ENCODE results near the gene HDAC2. TPM values are rescaled to one million over a fixed set of nuclear protein-coding genes. Genes with fewer than 3 reads are reported as not detected.
A peak's percentile ranks its signal among the peaks of the same experiment; 100 is the strongest.
"Not testable (repeated sequence)": the region's sequence is repeated elsewhere in the genome, so short reads cannot be mapped to it uniquely, and the experiment has no call there.

HDAC2 gene
- total RNA-seq, 1 donor from 2014 or later, result 287 TPM

DNA sequence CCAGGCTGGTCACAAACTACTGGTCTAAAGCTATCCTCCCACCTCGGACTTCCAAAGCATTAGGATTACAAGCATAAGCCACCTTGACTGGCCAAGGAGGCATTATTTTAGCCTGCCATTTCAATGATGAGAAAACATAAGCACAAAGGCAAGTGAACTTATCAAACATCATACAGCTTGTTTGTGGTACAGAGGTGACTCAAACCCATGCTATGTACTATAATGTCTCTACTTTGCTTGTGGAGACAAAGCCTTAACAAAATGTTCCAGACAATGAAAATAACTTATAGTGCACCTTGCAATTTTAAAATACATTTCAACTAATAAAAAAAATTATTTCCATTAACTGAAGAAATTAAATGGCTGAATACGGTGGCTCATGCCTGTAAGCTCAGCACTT lies 26.2 kb downstream of the HDAC2 start:
- H3K4me3 Mint-ChIP-seq (ENCODE audit: low read depth), result no peak overlapping the region
- TF ChIP-seq, protein P1, sequence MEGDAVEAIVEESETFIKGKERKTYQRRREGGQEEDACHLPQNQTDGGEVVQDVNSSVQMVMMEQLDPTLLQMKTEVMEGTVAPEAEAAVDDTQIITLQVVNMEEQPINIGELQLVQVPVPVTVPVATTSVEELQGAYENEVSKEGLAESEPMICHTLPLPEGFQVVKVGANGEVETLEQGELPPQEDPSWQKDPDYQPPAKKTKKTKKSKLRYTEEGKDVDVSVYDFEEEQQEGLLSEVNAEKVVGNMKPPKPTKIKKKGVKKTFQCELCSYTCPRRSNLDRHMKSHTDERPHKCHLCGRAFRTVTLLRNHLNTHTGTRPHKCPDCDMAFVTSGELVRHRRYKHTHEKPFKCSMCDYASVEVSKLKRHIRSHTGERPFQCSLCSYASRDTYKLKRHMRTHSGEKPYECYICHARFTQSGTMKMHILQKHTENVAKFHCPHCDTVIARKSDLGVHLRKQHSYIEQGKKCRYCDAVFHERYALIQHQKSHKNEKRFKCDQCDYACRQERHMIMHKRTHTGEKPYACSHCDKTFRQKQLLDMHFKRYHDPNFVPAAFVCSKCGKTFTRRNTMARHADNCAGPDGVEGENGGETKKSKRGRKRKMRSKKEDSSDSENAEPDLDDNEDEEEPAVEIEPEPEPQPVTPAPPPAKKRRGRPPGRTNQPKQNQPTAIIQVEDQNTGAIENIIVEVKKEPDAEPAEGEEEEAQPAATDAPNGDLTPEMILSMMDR (IDR thresholded peaks at IDR 0.05; ENCODE audit: unreplicated experiment), result no peak
- peaks cover 36% of the 10 kb centered on the region for H3K36me3 Mint-ChIP-seq (ENCODE audit: insufficient read depth)
- no peaks in the 10 kb centered on the region for H3K27me3 Mint-ChIP-seq
- no peaks in the 10 kb centered on the region for H3K9me3 Mint-ChIP-seq (ENCODE audit: low read depth)
- H3K27ac Mint-ChIP-seq, result no peak overlapping the region
- no peaks in the 10 kb centered on the region for H3K4me1 Mint-ChIP-seq (ENCODE audit: low read depth)
- no peak for DNase-seq (ENCODE audit: low spot score, unreplicated experiment)

DNA sequence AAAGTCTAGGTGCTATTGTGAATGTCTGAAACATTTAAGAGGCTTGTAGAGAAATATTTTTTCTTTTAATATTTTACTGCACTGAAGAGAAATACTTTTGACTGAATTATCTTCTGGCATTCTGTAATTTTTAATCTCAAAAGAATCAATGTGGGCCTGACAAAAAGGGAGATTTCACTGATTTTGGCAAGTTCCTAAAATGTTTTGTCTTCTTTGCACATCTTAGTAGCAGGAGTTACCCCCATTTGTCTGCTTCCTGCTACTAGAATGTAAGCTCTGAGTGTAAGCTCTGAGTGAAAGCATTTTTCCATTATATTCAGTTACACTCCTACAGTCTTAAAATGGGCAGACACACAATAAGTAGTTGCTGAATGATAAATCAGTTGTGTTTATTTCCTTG lies 31.1 kb downstream of the HDAC2 start:
- H3K27me3 Mint-ChIP-seq, result no peaks in the 10 kb centered on the region
- H3K4me1 Mint-ChIP-seq (ENCODE audit: low read depth), result no peaks in the 10 kb centered on the region
- H3K27ac Mint-ChIP-seq, result peak overlapping the region; percentile 41
- TF ChIP-seq, protein P1 (IDR thresholded peaks at IDR 0.05; ENCODE audit: unreplicated experiment), result no peak
- H3K9me3 Mint-ChIP-seq (ENCODE audit: low read depth), result no peaks in the 10 kb centered on the region
- peaks cover 34% of the 10 kb centered on the region for H3K36me3 Mint-ChIP-seq (ENCODE audit: insufficient read depth)
- no peak overlapping the region for H3K4me3 Mint-ChIP-seq (ENCODE audit: low read depth)
- DNase-seq (ENCODE audit: low spot score, unreplicated experiment), result no peak

DNA sequence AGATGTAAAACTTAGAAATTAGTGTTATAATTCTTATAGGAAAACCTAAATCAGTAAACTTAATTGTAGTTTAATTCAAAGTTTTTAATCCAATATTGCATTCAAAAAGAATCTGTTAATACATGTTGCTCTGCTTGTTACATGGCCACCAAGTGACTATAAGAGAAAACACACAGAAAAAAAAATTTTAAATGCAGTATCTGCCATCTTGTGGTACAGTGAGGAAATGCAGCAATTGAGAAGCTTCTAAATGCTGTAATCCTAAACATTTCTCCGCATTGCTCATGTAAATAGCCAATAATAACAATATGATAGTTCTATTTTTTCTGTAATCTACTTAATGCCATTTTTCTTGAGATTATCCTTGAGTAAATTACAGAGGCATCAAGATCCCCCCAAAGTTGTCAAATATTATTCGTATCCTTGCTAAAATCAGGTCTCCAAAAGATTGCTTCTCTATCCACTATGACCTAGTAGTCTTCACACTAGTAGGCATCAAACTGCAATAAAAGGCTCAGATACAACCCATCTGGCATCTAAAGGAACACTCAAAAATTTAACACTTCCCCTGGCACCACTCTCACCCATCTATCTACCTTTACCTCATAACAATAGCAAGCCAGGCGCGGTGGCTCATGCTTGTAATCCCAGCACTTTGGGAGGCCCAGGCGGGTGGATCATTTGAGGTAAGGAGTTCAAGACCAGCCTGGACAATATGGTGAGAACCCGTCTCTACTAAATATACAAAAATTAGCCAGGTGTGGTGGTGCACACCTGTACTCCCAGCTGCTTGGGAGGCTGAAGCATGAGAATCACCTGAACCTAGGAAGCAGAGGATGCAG lies 34.6 kb downstream of the HDAC2 start:
- TF ChIP-seq, protein P1 (IDR thresholded peaks at IDR 0.05; ENCODE audit: unreplicated experiment), result peak; percentile 84
- H3K27ac Mint-ChIP-seq, result no peak overlapping the region
- H3K4me1 Mint-ChIP-seq (ENCODE audit: low read depth), result peaks cover 3% of the 10 kb centered on the region
- H3K36me3 Mint-ChIP-seq (ENCODE audit: insufficient read depth), result peaks cover 32% of the 10 kb centered on the region
- H3K27me3 Mint-ChIP-seq, result no peaks in the 10 kb centered on the region
- DNase-seq (ENCODE audit: low spot score, unreplicated experiment), result no peak
- no peak overlapping the region for H3K4me3 Mint-ChIP-seq (ENCODE audit: low read depth)
- H3K9me3 Mint-ChIP-seq (ENCODE audit: low read depth), result peaks cover 11% of the 10 kb centered on the region

DNA sequence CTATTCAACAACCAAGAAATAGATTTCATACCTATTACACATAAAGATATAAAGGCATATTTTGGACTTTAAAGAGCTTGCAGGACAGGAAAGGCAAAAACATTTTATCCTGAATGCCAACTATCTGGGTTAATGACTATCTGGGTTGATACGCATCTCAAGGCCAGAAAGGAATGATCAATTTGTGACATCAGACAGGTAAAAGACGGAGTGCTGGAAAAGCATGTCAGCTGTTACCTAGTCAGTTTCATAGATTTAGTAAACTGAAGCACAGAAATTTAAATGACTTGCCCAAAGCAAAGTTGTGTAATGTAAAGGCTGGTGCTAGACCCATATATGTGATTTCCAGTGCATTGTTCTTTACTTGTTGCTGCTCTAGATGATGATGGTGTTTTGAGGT lies 36.8 kb downstream of the HDAC2 start:
- peaks cover 32% of the 10 kb centered on the region for H3K36me3 Mint-ChIP-seq (ENCODE audit: insufficient read depth)
- peaks cover 23% of the 10 kb centered on the region for H3K9me3 Mint-ChIP-seq (ENCODE audit: low read depth)
- H3K4me3 Mint-ChIP-seq (ENCODE audit: low read depth), result no peak overlapping the region
- TF ChIP-seq, protein P1 (IDR thresholded peaks at IDR 0.05; ENCODE audit: unreplicated experiment), result no peak
- no peak overlapping the region for H3K27ac Mint-ChIP-seq
- H3K27me3 Mint-ChIP-seq, result no peaks in the 10 kb centered on the region
- DNase-seq (ENCODE audit: low spot score, unreplicated experiment), result no peak
- peaks cover 3% of the 10 kb centered on the region for H3K4me1 Mint-ChIP-seq (ENCODE audit: low read depth)

DNA sequence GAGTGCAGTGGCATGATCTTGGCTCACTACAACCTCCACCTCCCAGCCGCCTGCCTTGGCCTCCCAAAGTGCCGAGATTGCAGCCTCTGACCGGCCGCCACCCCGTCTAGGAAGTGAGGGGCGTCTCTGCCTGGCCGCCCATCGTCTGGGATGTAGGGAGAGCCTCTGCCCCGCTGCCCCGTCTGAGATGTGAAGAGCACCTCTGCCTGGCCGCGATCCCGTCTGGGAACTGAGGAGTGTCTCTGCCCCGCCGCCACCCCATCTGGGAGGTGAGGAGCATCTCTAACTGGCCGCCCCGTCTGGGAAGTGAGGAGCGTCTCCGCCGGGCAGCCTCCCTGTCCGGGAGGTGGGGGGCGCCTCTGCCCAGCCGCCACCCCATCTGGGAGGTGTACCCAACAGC lies 39.0 kb downstream of the HDAC2 start:
- H3K4me1 Mint-ChIP-seq (ENCODE audit: low read depth); H3K27ac Mint-ChIP-seq; DNase-seq (ENCODE audit: low spot score, unreplicated experiment); H3K4me3 Mint-ChIP-seq (ENCODE audit: low read depth); H3K27me3 Mint-ChIP-seq: not testable (repeated sequence)
- Mint-ChIP-seq H3K9me3 (ENCODE audit: low read depth) (peaks cover 30% of the 10 kb centered on the region), H3K36me3 (ENCODE audit: insufficient read depth) (peaks cover 25% of the 10 kb centered on the region)

DNA sequence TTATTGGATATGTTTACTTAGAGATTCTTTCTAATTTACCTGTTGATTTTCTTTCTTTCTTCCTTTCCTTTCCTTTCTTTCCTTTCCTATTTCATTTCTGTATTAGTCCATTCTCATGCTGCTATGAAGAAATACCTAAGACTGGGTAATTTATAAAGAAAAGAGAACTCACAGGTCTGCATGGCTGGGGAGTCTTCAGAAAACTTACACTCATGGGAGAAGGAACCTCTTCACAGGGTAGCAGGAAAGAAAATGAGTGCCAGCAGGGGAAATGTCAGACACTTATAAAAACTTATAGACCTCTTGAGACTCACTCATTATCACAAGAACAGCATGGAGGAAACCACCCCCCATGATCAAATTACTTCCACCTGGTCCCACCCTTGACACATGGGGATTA lies 40.8 kb downstream of the HDAC2 start:
- H3K36me3 Mint-ChIP-seq (ENCODE audit: insufficient read depth), result peaks cover 23% of the 10 kb centered on the region
- H3K9me3 Mint-ChIP-seq (ENCODE audit: low read depth), result peaks cover 30% of the 10 kb centered on the region
- H3K27me3 Mint-ChIP-seq, result no peaks in the 10 kb centered on the region
- H3K4me3 Mint-ChIP-seq (ENCODE audit: low read depth), result no peak overlapping the region
- peaks cover 3% of the 10 kb centered on the region for H3K4me1 Mint-ChIP-seq (ENCODE audit: low read depth)
- DNase-seq (ENCODE audit: low spot score, unreplicated experiment), result no peak
- TF ChIP-seq, protein P1 (IDR thresholded peaks at IDR 0.05; ENCODE audit: unreplicated experiment), result no peak
- no peak overlapping the region for H3K27ac Mint-ChIP-seq

All from progenitor cell of endocrine pancreas (in vitro differentiated cells).